Liver (tissue), 9 donors: ENCODE results near the gene TTYH2. TPM values are rescaled to one million over a fixed set of nuclear protein-coding genes. Genes with fewer than 3 reads are reported as not detected.
"Not testable (repeated sequence)": the region's sequence is repeated elsewhere in the genome, so short reads cannot be mapped to it uniquely, and the experiment has no call there.

Experiments
- DNase-seq: peaks from one replicate; pipeline ENCODE4 v3.0.0-alpha.2; 2017; ENCODE audit warnings: low spot score
- H3K27ac ChIP-seq, 2 donors: one replicate each; pipeline ENCODE4 v1.7.0; 2013; ENCODE audit warnings: inconsistent platforms in 2 of 2, low read length in 2 of 2, control low read depth in 1 of 2, low read depth in 1 of 2, mild to moderate bottlenecking in 1 of 2
- H3K27me3 ChIP-seq, 4 donors: one replicate each; pipeline versions ENCODE4 v1.6.1 to v1.7.0; 2013; ENCODE audit warnings: low read length in 3 of 4, inconsistent platforms in 1 of 4, mild to moderate bottlenecking in 1 of 4, moderate library complexity in 1 of 4; ENCODE audit not compliant: control insufficient read depth in 4 of 4, insufficient read depth in 4 of 4
- H3K36me3 ChIP-seq, 4 donors: one replicate each; pipeline versions ENCODE4 v1.6.1 to v1.7.0; 2013; ENCODE audit warnings: low read length in 3 of 4, mild to moderate bottlenecking in 3 of 4, low read depth in 1 of 4, moderate library complexity in 1 of 4; ENCODE audit not compliant: control insufficient read depth in 4 of 4, insufficient read depth in 3 of 4
- H3K4me1 ChIP-seq, 4 donors: one replicate each; pipeline versions ENCODE4 v1.6.1 to v1.7.0; 2013; ENCODE audit warnings: low read length in 3 of 4, mild to moderate bottlenecking in 3 of 4, moderate library complexity in 1 of 4; ENCODE audit not compliant: control insufficient read depth in 4 of 4, insufficient read depth in 4 of 4
- H3K4me3 ChIP-seq, 3 donors: one replicate each; pipeline versions ENCODE4 v1.6.1 to v1.7.0; 2013; ENCODE audit warnings: low read length in 3 of 3, control low read depth in 1 of 3, low read depth in 1 of 3, mild to moderate bottlenecking in 1 of 3
- H3K9ac ChIP-seq, 2 donors: one replicate each; pipeline ENCODE4 v1.7.0; 2013; ENCODE audit warnings: low read length in 2 of 2, mild to moderate bottlenecking in 2 of 2, moderate library complexity in 2 of 2, control low read depth in 1 of 2, low read depth in 1 of 2
- H3K9me3 ChIP-seq, 4 donors: one replicate each; pipeline versions ENCODE4 v1.6.1 to v1.7.0; 2013; ENCODE audit warnings: low read length in 3 of 4; ENCODE audit not compliant: control insufficient read depth in 4 of 4
- EGR1 ChIP-seq, 2 donors: IDR thresholded peaks; 2 replicates each; pipeline ENCODE4 v1.6.1; 2016 to 2018; ENCODE audit warnings: antibody characterized with exemption in 2 of 2, low read depth in 2 of 2
- FOXA1 ChIP-seq: IDR thresholded peaks from 2 replicates; pipeline ENCODE4 v1.6.1; 2016; ENCODE audit warnings: antibody characterized with exemption
- FOXA2 ChIP-seq: IDR thresholded peaks from 2 replicates; pipeline ENCODE4 v1.6.1; 2016; ENCODE audit warnings: antibody characterized with exemption
- GABPA ChIP-seq, 2 donors: IDR thresholded peaks in 1 of 2; conservative IDR thresholded peaks in 1 of 2; 2 replicates each; pipeline ENCODE4 v1.6.1; 2016; ENCODE audit warnings: antibody characterized with exemption in 2 of 2, mild to moderate bottlenecking in 1 of 2, moderate library complexity in 1 of 2
- HNF4A ChIP-seq, 2 donors: conservative IDR thresholded peaks; 2 replicates each; pipeline ENCODE4 v1.6.1; 2016; ENCODE audit warnings: antibody characterized with exemption in 2 of 2, mild to moderate bottlenecking in 2 of 2
- HNF4G ChIP-seq: IDR thresholded peaks from 2 replicates; pipeline ENCODE4 v1.6.1; 2016; ENCODE audit warnings: antibody characterized with exemption
- JUND ChIP-seq, 2 donors: IDR thresholded peaks; 2 replicates each; pipeline ENCODE4 v1.6.1; 2016; ENCODE audit warnings: antibody characterized with exemption in 2 of 2
- RAD21 ChIP-seq, 2 donors: IDR thresholded peaks; 2 replicates each; pipeline ENCODE4 v1.6.1; 2016; ENCODE audit warnings: antibody characterized with exemption in 2 of 2, mild to moderate bottlenecking in 2 of 2
- RXRA ChIP-seq, 2 donors: IDR thresholded peaks; 2 replicates each; pipeline ENCODE4 v1.6.1; 2017 to 2018; ENCODE audit warnings: antibody characterized with exemption in 2 of 2, mild to moderate bottlenecking in 1 of 2
- SP1 ChIP-seq: IDR thresholded peaks from 2 replicates; pipeline ENCODE4 v1.6.1; 2018; ENCODE audit warnings: antibody characterized with exemption, mild to moderate bottlenecking
- TAF1 ChIP-seq: conservative IDR thresholded peaks from 2 replicates; pipeline ENCODE4 v1.6.1; 2016; ENCODE audit warnings: antibody characterized with exemption, mild to moderate bottlenecking
- WGBS: extraction: QIAGEN DNeasy Blood & Tissue Kit; methylation state at CpG from one replicate; pipeline ENCODE4 v1.1.7; 2013; 5-methylcytosine and 5-hydroxymethylcytosine counted together
- polyA plus RNA-seq, 2 donors: library from polyadenylated mRNA; stranded (reverse) in 1 of 2; unstranded in 1 of 2; fragments of 200-250 nt in 1 of 2; fragments of >200 nt in 1 of 2; fragmentation: Nextera tagmentation in 1 of 2; extraction: Ambion mirVana in 1 of 2; gene quantifications; one replicate each; pipeline versions ENCODE4 v1.2.1 to v1.2.3, GENCODE V29; 2013 to 2015
- total RNA-seq, 2 donors: library from RNA; depleted of rRNA; stranded (reverse); fragments of >200 nt; gene quantifications; one replicate each; pipeline ENCODE4 v1.2.3, GENCODE V29; 2014
- TF ChIP-seq, protein P1 (sequence below): IDR thresholded peaks from 2 replicates; pipeline ENCODE4 v1.6.1; 2016; ENCODE audit warnings: antibody characterized with exemption
- TF ChIP-seq, protein P2 (sequence below): IDR thresholded peaks from 2 replicates; pipeline ENCODE4 v1.6.1; 2016; ENCODE audit warnings: antibody characterized with exemption, mild to moderate bottlenecking
- TF ChIP-seq, protein P3 (sequence below): IDR thresholded peaks from 2 replicates; pipeline ENCODE4 v1.6.1; 2016; ENCODE audit warnings: antibody characterized with exemption
- TF ChIP-seq, protein P4 (sequence below): fragments of 150-350 bp; IDR thresholded peaks from 2 replicates; pipeline ENCODE4 v1.5.1; 2017; ENCODE audit warnings: improper control_type of control experiment, low read depth, low read length; ENCODE audit not compliant: missing input control
- TF ChIP-seq, protein P5 (sequence below): IDR thresholded peaks from 2 replicates; pipeline ENCODE4 v1.6.1; 2016; ENCODE audit warnings: antibody characterized with exemption
- donor health status: healthy.
- donor health status: healthy.
- donor health status: healthy.
- donor health status: healthy.
- donor health status: healthy.

Gene TTYH2
- total and polyA plus RNA-seq, 4 donors, result 0.40 to 2.4 (median 0.99) TPM

DNA sequence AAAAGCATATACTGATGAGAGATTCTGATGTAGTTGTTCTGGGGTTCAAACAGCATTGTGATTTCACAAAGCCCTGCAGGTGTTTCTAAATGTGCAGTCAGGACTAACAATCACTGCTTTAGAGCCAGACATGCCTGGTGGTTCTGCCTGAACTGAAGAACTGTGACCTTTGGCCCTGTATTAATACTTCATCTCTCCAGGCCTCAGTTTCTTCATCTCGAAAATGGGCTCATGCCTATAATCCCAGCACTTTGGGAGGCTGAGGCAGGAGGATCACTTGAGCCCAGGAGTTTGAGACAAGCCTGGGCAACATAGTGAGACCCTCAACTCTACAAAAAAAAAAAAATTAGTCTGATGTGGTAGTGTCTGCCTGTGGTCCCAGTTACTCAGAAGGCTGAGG is 64.6 kb downstream of the TTYH2 start:
- DNase-seq, result no peak
- no peaks in the 10 kb centered on the region for H3K4me1 ChIP-seq
- H3K4me3 ChIP-seq, result no peak overlapping the region
- WGBS, result 69% methylated on average over 1 of the region's 1 CpG
- peaks cover 0 to 9% (median 1%) of the 10 kb centered on the region in 4 donors for H3K27me3 ChIP-seq
- TF ChIP-seq EGR1 (IDR thresholded peaks at IDR 0.05; ENCODE audit: low read depth in 2 of 2), result no peak
- no peak for TF ChIP-seq GABPA (IDR thresholded peaks at IDR 0.05 in 1 of 2, conservative IDR thresholded peaks at IDR 0.05 in 1 of 2)
- TF ChIP-seq, protein P1, sequence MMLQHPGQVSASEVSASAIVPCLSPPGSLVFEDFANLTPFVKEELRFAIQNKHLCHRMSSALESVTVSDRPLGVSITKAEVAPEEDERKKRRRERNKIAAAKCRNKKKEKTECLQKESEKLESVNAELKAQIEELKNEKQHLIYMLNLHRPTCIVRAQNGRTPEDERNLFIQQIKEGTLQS, result no peak
- no peak for TF ChIP-seq FOXA1
- no peak for TF ChIP-seq RXRA (IDR thresholded peaks at IDR 0.05)
- TF ChIP-seq, protein P2, sequence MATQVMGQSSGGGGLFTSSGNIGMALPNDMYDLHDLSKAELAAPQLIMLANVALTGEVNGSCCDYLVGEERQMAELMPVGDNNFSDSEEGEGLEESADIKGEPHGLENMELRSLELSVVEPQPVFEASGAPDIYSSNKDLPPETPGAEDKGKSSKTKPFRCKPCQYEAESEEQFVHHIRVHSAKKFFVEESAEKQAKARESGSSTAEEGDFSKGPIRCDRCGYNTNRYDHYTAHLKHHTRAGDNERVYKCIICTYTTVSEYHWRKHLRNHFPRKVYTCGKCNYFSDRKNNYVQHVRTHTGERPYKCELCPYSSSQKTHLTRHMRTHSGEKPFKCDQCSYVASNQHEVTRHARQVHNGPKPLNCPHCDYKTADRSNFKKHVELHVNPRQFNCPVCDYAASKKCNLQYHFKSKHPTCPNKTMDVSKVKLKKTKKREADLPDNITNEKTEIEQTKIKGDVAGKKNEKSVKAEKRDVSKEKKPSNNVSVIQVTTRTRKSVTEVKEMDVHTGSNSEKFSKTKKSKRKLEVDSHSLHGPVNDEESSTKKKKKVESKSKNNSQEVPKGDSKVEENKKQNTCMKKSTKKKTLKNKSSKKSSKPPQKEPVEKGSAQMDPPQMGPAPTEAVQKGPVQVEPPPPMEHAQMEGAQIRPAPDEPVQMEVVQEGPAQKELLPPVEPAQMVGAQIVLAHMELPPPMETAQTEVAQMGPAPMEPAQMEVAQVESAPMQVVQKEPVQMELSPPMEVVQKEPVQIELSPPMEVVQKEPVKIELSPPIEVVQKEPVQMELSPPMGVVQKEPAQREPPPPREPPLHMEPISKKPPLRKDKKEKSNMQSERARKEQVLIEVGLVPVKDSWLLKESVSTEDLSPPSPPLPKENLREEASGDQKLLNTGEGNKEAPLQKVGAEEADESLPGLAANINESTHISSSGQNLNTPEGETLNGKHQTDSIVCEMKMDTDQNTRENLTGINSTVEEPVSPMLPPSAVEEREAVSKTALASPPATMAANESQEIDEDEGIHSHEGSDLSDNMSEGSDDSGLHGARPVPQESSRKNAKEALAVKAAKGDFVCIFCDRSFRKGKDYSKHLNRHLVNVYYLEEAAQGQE, result no peak
- no peak for TF ChIP-seq TAF1
- no peak for TF ChIP-seq SP1
- TF ChIP-seq, protein P3, sequence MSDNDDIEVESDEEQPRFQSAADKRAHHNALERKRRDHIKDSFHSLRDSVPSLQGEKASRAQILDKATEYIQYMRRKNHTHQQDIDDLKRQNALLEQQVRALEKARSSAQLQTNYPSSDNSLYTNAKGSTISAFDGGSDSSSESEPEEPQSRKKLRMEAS, result no peak
- TF ChIP-seq HNF4A (conservative IDR thresholded peaks at IDR 0.05), result no peak
- H3K36me3 ChIP-seq, result no peaks in the 10 kb centered on the region
- peaks cover 0 to 2% (median 0%) of the 10 kb centered on the region in 4 donors for H3K9me3 ChIP-seq
- no peak overlapping the region for H3K9ac ChIP-seq
- no peak overlapping the region for H3K27ac ChIP-seq

DNA sequence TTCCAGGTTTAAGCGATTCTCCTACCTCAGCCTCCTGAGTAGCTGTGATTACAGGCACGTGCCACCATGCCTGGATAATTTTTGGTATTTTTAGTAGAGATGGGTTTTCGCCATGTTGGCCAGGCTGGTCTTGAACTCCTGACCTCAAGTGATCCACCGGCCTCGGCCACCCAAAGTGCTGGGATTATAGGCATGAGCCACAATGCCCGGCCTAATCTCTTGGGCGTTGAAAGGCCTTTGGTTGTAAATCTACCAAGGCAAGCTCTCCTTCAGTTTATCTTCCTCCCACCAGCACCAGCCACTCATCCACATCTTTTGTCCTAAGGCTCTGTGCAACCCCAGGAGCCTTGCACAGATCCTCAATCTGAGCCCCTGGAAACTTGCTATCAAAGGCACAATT is 66.2 kb downstream of the TTYH2 start:
- H3K27me3 ChIP-seq, H3K27ac ChIP-seq, H3K9me3 ChIP-seq, DNase-seq, H3K4me1 ChIP-seq, H3K4me3 ChIP-seq, H3K36me3 ChIP-seq, H3K9ac ChIP-seq: not testable (repeated sequence)
- WGBS, result 92% methylated on average over 7 of the region's 7 CpGs

DNA sequence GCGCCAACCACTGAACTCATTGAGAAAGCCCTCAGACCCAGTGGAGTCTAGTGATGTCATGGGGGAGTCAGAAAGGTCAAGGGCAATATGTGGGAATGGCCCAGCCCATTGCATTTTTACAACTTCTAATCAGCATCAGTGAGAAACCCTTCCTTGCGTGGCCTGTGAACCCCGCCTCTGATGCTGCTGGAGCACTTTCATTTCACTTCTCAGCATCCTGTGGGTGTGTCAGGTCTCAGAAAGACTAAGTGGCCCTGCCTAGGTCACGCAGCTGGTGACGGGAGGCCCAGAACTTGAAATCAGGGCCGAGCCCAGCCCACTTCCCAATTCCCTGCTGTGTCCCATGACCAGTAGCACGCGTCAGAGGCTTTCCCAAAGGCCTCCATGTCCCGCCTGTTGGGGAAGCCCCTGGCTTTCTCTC is 66.7 kb downstream of the TTYH2 start:
- H3K36me3 ChIP-seq, result no peaks in the 10 kb centered on the region
- WGBS, result 72% methylated on average over 9 of the region's 9 CpGs
- no peak for DNase-seq
- TF ChIP-seq, protein P4, sequence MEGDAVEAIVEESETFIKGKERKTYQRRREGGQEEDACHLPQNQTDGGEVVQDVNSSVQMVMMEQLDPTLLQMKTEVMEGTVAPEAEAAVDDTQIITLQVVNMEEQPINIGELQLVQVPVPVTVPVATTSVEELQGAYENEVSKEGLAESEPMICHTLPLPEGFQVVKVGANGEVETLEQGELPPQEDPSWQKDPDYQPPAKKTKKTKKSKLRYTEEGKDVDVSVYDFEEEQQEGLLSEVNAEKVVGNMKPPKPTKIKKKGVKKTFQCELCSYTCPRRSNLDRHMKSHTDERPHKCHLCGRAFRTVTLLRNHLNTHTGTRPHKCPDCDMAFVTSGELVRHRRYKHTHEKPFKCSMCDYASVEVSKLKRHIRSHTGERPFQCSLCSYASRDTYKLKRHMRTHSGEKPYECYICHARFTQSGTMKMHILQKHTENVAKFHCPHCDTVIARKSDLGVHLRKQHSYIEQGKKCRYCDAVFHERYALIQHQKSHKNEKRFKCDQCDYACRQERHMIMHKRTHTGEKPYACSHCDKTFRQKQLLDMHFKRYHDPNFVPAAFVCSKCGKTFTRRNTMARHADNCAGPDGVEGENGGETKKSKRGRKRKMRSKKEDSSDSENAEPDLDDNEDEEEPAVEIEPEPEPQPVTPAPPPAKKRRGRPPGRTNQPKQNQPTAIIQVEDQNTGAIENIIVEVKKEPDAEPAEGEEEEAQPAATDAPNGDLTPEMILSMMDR, result no peak
- TF ChIP-seq EGR1 (IDR thresholded peaks at IDR 0.05; ENCODE audit: low read depth in 2 of 2) (no peak), HNF4G (no peak), JUND (IDR thresholded peaks at IDR 0.05) (no peak), RAD21 (IDR thresholded peaks at IDR 0.05) (no peak), FOXA1 (no peak), TAF1 (no peak), HNF4A (conservative IDR thresholded peaks at IDR 0.05) (no peak), FOXA2 (no peak), GABPA (IDR thresholded peaks at IDR 0.05 in 1 of 2, conservative IDR thresholded peaks at IDR 0.05 in 1 of 2) (no peak)
- TF ChIP-seq, protein P5, sequence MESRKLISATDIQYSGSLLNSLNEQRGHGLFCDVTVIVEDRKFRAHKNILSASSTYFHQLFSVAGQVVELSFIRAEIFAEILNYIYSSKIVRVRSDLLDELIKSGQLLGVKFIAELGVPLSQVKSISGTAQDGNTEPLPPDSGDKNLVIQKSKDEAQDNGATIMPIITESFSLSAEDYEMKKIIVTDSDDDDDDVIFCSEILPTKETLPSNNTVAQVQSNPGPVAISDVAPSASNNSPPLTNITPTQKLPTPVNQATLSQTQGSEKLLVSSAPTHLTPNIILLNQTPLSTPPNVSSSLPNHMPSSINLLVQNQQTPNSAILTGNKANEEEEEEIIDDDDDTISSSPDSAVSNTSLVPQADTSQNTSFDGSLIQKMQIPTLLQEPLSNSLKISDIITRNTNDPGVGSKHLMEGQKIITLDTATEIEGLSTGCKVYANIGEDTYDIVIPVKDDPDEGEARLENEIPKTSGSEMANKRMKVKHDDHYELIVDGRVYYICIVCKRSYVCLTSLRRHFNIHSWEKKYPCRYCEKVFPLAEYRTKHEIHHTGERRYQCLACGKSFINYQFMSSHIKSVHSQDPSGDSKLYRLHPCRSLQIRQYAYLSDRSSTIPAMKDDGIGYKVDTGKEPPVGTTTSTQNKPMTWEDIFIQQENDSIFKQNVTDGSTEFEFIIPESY, result no peak
- TF ChIP-seq, protein P2, result no peak
- TF ChIP-seq, protein P3, result no peak

More for the DNA sequence above, 66.7 kb downstream of the TTYH2 start:
- Histone ChIP-seq H3K4me1 (no peaks in the 10 kb centered on the region), H3K27me3 (peaks cover 0 to 9% (median 0%) of the 10 kb centered on the region in 4 donors), H3K9me3 (peaks cover 0 to 2% (median 0%) of the 10 kb centered on the region in 4 donors), H3K27ac (no peak overlapping the region), H3K9ac (no peak overlapping the region), H3K4me3 (no peak overlapping the region)
